Adipocyte (in vitro differentiated cells): Measurements from ENCODE around the gene C4orf50.

ENCODE experiments used
- DNase-seq: peaks from one replicate; pipeline ENCODE4 v3.0.0-alpha.2; 2015; ENCODE audit warnings: low read depth
- H3K27me3 ChIP-seq: replicated peaks from 2 replicates; pipeline ENCODE4 v1.7.0; 2013; ENCODE audit warnings: mild to moderate bottlenecking, low read length, moderate library complexity; ENCODE audit not compliant: control insufficient read depth, insufficient read depth
- H3K36me3 ChIP-seq: 2 replicates; pipeline ENCODE4 v1.7.0; 2013; ENCODE audit warnings: low read length, mild to moderate bottlenecking, moderate library complexity; ENCODE audit not compliant: control insufficient read depth, insufficient read depth, severe bottlenecking
- H3K4me1 ChIP-seq: 2 replicates; pipeline ENCODE4 v1.7.0; 2013; ENCODE audit warnings: mild to moderate bottlenecking, low read length, moderate library complexity; ENCODE audit not compliant: control insufficient read depth, insufficient read depth
- H3K4me3 ChIP-seq: 2 replicates; pipeline ENCODE4 v1.7.0; 2013; ENCODE audit warnings: mild to moderate bottlenecking, low read length, moderate library complexity
- H3K9ac ChIP-seq: 2 replicates; pipeline ENCODE4 v1.7.0; 2013; ENCODE audit warnings: mild to moderate bottlenecking, low read length, moderate library complexity
- H3K9me3 ChIP-seq: 2 replicates; pipeline ENCODE4 v1.7.0; 2013; ENCODE audit warnings: mild to moderate bottlenecking, low read length, moderate library complexity; ENCODE audit not compliant: control insufficient read depth

Gene C4orf50

GRCh38 chr4:6054162-6054922 lies 36.1 kb upstream of the C4orf50 start:
- H3K36me3 ChIP-seq, result no peaks in the 10 kb centered on the region
- DNase-seq, result no peak
- no peak overlapping the region for H3K9ac ChIP-seq
- H3K9me3 ChIP-seq, result peaks cover 20% of the 10 kb centered on the region
- no peaks in the 10 kb centered on the region for H3K4me1 ChIP-seq
- peaks cover 11% of the 10 kb centered on the region for H3K27me3 ChIP-seq
- H3K4me3 ChIP-seq, result no peak overlapping the region

DNA sequence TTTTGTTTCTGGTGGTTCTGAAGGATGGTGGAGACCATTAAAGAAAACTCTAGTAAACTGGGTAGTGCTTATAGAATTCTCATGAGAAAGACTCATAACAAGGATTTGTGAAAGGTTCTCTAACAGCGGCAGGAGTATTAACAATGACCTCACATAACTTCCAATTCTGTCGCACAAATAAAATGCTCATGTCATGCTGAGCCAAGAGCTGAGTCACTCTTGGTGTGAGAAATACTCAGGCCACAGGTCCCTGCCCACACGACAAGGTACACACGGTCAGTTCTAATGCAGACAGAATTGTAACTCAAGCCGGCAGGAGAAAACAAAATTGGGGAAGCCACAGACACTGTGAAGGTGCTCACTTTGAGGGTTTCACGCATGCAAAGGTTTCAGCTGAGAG lies 34.4 kb upstream of the C4orf50 start:
- peaks cover 3% of the 10 kb centered on the region for H3K9me3 ChIP-seq
- DNase-seq, result no peak
- H3K4me3 ChIP-seq, result no peak overlapping the region
- no peak overlapping the region for H3K9ac ChIP-seq
- no peaks in the 10 kb centered on the region for H3K4me1 ChIP-seq
- peaks cover 11% of the 10 kb centered on the region for H3K27me3 ChIP-seq
- H3K36me3 ChIP-seq, result no peaks in the 10 kb centered on the region

DNA sequence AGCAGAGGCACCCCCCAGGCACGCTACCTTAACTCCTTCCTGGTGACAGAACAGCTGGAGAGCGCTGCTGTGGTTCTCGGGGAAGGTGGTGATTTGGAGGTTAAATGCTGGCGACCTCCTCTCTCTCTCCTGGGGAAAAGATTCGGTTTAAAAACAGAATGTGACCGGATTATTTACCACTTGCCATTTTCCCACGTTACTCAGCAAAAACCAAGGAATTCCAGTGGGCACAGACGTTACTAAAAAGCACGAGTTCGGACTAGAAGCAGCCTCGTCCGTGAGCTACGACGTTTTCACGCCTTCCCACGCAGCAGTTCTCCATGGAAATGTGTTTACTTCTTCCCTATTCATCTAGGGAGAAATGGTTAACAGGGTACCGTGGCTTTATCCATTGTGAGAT lies 32.3 kb upstream of the C4orf50 start:
- no peaks in the 10 kb centered on the region for H3K9me3 ChIP-seq
- no peaks in the 10 kb centered on the region for H3K36me3 ChIP-seq
- no peak overlapping the region for H3K4me3 ChIP-seq
- H3K9ac ChIP-seq, result no peak overlapping the region
- peaks cover 11% of the 10 kb centered on the region for H3K27me3 ChIP-seq
- H3K4me1 ChIP-seq, result no peaks in the 10 kb centered on the region
- no peak for DNase-seq

- Histone ChIP-seq H3K9ac (no peak overlapping the region), H3K4me3 (no peak overlapping the region), H3K36me3 (no peaks in the 10 kb centered on the region), H3K4me1 (no peaks in the 10 kb centered on the region), H3K9me3 (no peaks in the 10 kb centered on the region), H3K27me3 (peaks cover 11% of the 10 kb centered on the region)
- DNase-seq, result no peak
These were observed 31.8 kb upstream of the C4orf50 start for GRCh38 chr4:6049985-6050384.

DNA sequence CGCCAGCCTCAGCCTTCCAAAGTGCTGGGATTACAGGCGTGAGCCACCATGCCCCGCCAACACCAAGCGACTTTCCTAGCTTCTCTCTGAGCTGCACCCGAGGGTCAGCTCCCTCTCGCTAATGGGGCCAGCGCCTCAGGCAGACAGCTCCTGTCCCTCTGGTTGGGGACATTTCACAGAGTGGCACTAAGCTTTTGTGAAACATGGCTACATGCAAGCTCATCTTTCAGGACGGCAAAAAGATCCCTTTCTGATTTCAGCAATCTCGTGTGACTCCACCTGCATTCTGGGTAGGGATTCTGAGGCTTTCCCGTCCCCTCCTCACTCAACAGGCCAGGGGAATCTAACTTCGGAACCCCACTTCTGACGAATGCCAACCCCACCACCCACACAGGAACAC lies 31.0 kb upstream of the C4orf50 start:
- Histone ChIP-seq H3K9me3 (no peaks in the 10 kb centered on the region), H3K4me3 (no peak overlapping the region), H3K4me1 (no peaks in the 10 kb centered on the region), H3K9ac (no peak overlapping the region), H3K36me3 (no peaks in the 10 kb centered on the region), H3K27me3 (peaks cover 11% of the 10 kb centered on the region)
- DNase-seq, result no peak

DNA sequence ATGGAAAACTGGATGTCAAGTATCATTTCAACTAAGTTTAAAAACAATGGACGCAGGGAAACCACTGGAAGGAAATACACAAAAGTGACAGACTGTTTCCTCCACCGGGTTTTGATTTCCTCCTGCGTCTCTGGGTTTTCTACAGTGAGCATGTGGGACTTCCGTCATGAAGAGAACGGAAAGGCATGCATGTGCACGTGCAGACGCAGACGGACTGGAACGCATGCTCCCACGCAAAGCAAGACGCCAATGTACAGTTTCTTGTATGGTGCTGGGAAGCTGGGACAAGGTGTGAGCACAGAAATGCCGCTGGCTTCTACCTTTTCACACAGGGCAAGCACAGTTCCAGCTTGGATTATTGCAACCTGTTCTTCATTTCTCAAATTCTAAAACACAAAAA lies 30.3 kb upstream of the C4orf50 start:
- Histone ChIP-seq H3K9me3 (no peaks in the 10 kb centered on the region), H3K27me3 (peaks cover 11% of the 10 kb centered on the region), H3K36me3 (no peaks in the 10 kb centered on the region), H3K4me1 (no peaks in the 10 kb centered on the region), H3K9ac (no peak overlapping the region), H3K4me3 (no peak overlapping the region)
- no peak for DNase-seq

- H3K36me3 ChIP-seq, result no peaks in the 10 kb centered on the region
- DNase-seq, result no peak
These were observed 29.0 kb upstream of the C4orf50 start for GRCh38 chr4:6047130-6047673.

GRCh38 chr4:6046526-6047129 lies 28.4 kb upstream of the C4orf50 start:
- Histone ChIP-seq H3K9me3 (no peaks in the 10 kb centered on the region), H3K4me1 (no peaks in the 10 kb centered on the region), H3K36me3 (no peaks in the 10 kb centered on the region), H3K27me3 (peaks cover 19% of the 10 kb centered on the region), H3K9ac (no peak overlapping the region), H3K4me3 (no peak overlapping the region)
- no peak for DNase-seq

More at GRCh38 chr4:6047130-6047673, 29.0 kb upstream of the C4orf50 start:
- Histone ChIP-seq H3K9ac (no peak overlapping the region), H3K27me3 (peaks cover 17% of the 10 kb centered on the region), H3K4me3 (no peak overlapping the region), H3K9me3 (no peaks in the 10 kb centered on the region), H3K4me1 (no peaks in the 10 kb centered on the region)

- no peaks in the 10 kb centered on the region for H3K4me1 ChIP-seq
- H3K36me3 ChIP-seq, result no peaks in the 10 kb centered on the region
- no peak overlapping the region for H3K9ac ChIP-seq
- no peak for DNase-seq
- H3K9me3 ChIP-seq, result no peaks in the 10 kb centered on the region
- H3K4me3 ChIP-seq, result no peak overlapping the region
- peaks cover 17% of the 10 kb centered on the region for H3K27me3 ChIP-seq
These were observed 26.6 kb upstream of the C4orf50 start for GRCh38 chr4:6044805-6045204.

DNA sequence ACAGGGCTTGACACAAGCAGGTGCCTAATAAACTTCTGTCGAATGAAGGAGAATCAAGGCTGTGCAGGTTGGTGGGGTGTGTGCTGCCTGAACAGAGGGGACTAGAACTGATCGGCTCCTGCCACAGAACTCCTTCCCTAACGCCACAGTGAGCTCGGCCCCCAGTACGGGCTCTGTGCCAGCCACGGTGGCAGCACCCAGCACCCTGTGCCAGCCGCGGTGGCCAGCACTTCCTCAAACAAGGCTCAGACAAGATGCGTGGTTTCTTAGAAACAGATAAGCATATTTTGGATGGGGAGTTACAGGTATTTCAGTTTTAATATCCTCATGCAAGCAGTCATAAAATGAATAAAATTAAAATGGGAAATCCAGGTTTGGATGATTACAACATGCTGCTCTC lies 26.0 kb upstream of the C4orf50 start:
- Histone ChIP-seq H3K9ac (no peak overlapping the region), H3K4me3 (no peak overlapping the region), H3K36me3 (no peaks in the 10 kb centered on the region), H3K27me3 (peaks cover 17% of the 10 kb centered on the region), H3K4me1 (no peaks in the 10 kb centered on the region), H3K9me3 (no peaks in the 10 kb centered on the region)
- DNase-seq, result no peak

DNA sequence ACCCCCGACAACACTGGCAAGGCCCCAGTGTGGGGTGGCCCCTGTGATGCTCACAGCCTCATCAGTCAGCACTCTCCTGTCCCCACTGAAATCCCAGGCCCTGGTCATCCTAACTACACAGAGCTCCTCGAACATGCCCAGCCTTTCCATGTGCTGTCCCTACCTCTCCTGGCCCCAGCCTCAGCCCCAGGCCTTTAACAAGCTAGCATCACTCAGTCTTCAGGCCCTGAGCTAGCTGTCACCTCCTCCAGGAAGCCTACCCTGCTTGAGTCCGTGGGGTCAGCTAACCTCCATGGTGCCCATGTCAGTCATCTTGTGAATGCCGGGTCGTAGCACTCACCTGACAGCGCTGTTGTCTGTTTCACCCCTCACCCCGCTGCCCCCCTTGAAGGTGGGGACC lies 25.6 kb upstream of the C4orf50 start:
- no peak for DNase-seq
- Histone ChIP-seq H3K36me3 (no peaks in the 10 kb centered on the region), H3K4me3 (no peak overlapping the region), H3K4me1 (no peaks in the 10 kb centered on the region), H3K9me3 (no peaks in the 10 kb centered on the region), H3K27me3 (peaks cover 21% of the 10 kb centered on the region), H3K9ac (no peak overlapping the region)
